Motor neuron (in vitro differentiated cells): ENCODE results near the gene RALY. TPM values are rescaled to one million over a fixed set of nuclear protein-coding genes. Genes with fewer than 3 reads are reported as not detected.

ENCODE experiments used
- ATAC-seq, 8 experiments: fragments of 200-7000 bp; cut with Tn5 transposase; replicated peaks in 6 of 8; 2 replicates each; pipeline ENCODE4 v1.8.0; 2021; ENCODE audit warnings: mild to moderate bottlenecking in 8 of 8, moderate library complexity in 8 of 8
- H3K27ac ChIP-seq, 2 donors: fragments of 250-450 bp; sonication (Bioruptor Pico); 2 replicates each; pipeline ENCODE4 v1.9.0; 2021; ENCODE audit warnings: antibody characterized with exemption in 2 of 2, mild to moderate bottlenecking in 2 of 2, moderate library complexity in 1 of 2
- H3K4me1 ChIP-seq, 2 donors: fragments of 250-450 bp; sonication (Bioruptor Pico); replicated peaks in 1 of 2; 2 replicates each; pipeline ENCODE4 v1.6.1; 2021; ENCODE audit warnings: antibody characterized with exemption in 2 of 2, mild to moderate bottlenecking in 2 of 2, moderate library complexity in 1 of 2
- H3K4me3 ChIP-seq, 5 donors: fragments of 250-450 bp; sonication (Bioruptor Pico); 2 replicates each; pipeline ENCODE4 v1.9.0; 2021; ENCODE audit warnings: antibody characterized with exemption in 5 of 5, mild to moderate bottlenecking in 5 of 5, moderate library complexity in 4 of 5
- WGBS, 10 experiments: fragments of 450-650 bp; shearing (Covaris generic); methylation state at CpG; one replicate each; pipeline ENCODE4 v1.0.0; 2022; 5-methylcytosine and 5-hydroxymethylcytosine counted together
- in situ Hi-C, 9 experiments: fragments of 400-800 bp; cut with MboI; loops; one replicate each; pipeline ENCODE4 v1.15.0; 2021; ENCODE audit warnings: low sequenced_read_pairs in 9 of 9, low pct_unique_long_range_greater_than_20kb in 2 of 9; ENCODE audit not compliant: unreplicated experiment in 9 of 9
- total RNA-seq, 8 experiments: library from RNA; unstranded; fragments of 300-600 nt; gene quantifications; 2 replicates each; pipeline versions ENCODE4 v1.2.3 to v1.2.4, GENCODE V29; 2022

Gene RALY
- total RNA-seq, 8 experiments from 2014 or later, result 59.8 to 155 (median 76.3) TPM

DNA sequence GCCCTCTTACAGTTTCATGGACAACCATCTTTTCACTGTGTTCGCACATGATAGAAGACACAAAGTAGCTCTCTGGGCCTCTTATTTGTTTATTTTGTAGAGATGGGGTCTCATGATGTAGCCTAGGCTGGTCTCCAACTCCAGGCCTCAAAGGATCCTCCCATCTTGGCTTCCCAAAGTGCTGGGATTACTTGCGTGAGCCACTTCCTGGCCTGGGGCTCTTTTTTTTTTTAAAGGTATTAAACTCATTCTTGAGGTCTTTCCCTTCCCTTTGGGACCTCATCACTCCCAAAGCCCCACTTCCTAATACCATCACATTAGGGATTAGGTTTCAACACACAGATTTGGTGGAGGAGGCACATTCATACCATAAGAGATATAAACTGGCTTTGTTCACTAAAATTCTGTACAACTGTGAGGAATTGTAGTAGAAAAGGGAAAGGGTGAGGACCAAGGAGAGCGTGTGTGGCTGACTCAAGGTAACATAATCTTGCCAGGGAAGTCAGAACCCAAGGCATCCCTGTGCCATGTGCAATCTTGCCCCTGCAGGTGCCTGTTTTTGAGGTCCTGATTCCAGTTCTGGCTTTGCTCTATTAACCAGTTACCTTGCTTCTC lies 72.9 kb downstream of the RALY start:
- WGBS, 10 experiments, result 50 to 100% (median 95%) methylated on average over 1 to 3 of the region's 3 CpGs; no CpG with 5 or more reads in 3 of the 10 experiments
- no peak overlapping the region for H3K4me3 ChIP-seq
- no peak for ATAC-seq
- in situ Hi-C loops, result loop anchor here in 3 of 9 experiments (25.0 kb wide), 1 partner anchor 204 kb away; no protein-coding TSS in a partner anchor
- H3K27ac ChIP-seq, result no peak overlapping the region
- peaks cover 0 to 7% of the 10 kb centered on the region in 2 donors for H3K4me1 ChIP-seq

DNA sequence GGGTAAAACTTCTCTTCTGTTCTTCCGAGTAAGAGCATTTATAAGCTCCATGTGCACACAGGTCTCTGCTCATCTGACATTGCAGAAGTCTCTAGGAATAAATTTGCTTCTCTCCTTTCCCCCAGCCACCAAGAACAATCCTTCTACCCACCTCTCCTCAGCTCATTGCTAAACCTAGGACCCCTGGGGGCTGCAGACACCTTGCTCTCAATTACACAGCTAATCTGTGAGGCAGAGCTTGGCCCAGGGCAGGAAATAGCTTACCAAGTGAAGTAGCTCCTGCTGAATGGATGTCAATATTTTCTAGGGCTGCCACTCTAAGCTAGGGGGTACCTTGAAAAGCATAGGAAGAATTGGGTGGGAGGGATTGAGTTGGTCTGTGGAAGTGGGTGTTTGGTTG lies 74.3 kb downstream of the RALY start:
- 40 to 100% (median 100%) methylated on average over 1 of the region's 1 CpG; no CpG with 5 or more reads in 3 of the 10 experiments for WGBS, 10 experiments
- H3K4me1 ChIP-seq, result peaks cover 0 to 3% of the 10 kb centered on the region in 2 donors
- no peak overlapping the region for H3K27ac ChIP-seq
- no peak overlapping the region for H3K4me3 ChIP-seq
- in situ Hi-C loops, result loop anchor here in 3 of 9 experiments (25.0 kb wide), 1 partner anchor 206 kb away; no protein-coding TSS in a partner anchor
- ATAC-seq, result no peak

DNA sequence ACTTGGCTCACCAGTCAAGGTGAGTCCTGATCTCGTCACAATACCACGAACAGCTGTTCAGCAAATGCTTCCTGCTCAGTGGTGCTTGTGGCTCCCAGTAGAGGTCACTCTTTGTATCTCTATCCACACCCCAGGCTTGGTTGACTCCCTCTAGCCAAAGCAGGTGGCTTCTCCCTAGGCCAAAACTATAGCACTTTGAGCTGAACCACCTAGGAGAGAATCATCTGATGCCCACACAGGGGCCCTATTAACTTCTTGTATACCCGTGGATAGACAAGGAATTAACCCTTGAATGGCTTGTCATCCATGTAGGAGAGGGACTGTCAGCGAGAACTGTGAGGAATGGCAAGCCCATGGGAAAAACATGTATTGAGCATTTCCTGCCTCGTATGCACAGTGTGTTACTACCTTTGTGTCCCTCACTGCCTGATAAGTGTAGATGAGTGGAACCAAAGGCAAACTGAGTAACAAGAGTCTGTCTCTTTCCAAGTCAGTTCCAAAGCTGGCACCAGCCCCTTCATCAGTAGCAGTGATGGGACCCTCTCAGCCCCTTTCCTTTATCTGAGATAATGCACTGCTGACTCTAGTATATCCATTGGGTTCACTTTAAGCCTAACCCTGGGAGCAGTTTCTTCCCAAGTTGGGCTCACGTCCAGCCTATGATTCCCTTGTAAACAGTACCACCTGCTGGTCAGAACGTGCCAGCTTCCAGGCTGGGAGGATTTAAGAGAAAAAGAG lies 75.8 kb downstream of the RALY start:
- in situ Hi-C loops, result loop anchor here in 4 of 9 experiments (10.0 to 25.0 kb wide), 2 partner anchors 195 to 207 kb away; no protein-coding TSS in a partner anchor
- ATAC-seq, result peak; percentile 68 to 93 (median 88)
- WGBS, 10 experiments, result 17 to 88% (median 63%) methylated on average over 1 to 6 of the region's 7 CpGs; no CpG with 5 or more reads in 2 of the 10 experiments
- no peak overlapping the region for H3K4me3 ChIP-seq
- no peak overlapping the region for H3K27ac ChIP-seq
- H3K4me1 ChIP-seq, result peaks cover 0 to 3% of the 10 kb centered on the region in 2 donors

DNA sequence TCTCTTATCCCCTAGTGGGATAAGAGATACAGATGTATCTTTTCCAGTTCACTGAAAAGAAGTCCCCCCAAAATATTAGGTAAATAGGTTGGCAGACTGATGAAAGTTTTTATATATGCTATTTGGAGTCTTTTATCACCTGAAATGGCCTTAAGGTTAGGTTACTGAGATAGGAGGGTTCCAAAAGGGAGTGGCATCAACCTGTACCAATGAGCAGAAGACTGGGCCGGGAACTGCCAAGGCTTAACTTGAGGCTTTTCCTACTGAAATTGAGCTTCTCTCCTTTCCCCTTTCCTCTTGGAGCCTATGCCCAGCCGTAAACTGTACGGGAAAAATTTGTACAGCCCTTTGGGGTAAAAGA lies 76.3 kb downstream of the RALY start:
- in situ Hi-C loops, result loop anchor here in 4 of 9 experiments (10.0 to 25.0 kb wide), 2 partner anchors 195 to 208 kb away; no protein-coding TSS in a partner anchor
- WGBS, 10 experiments, result 63 to 93% (median 83%) methylated on average over 1 to 3 of the region's 3 CpGs; no CpG with 5 or more reads in 4 of the 10 experiments
- peaks cover 0 to 3% of the 10 kb centered on the region in 2 donors for H3K4me1 ChIP-seq
- no peak overlapping the region for H3K27ac ChIP-seq
- no peak overlapping the region for H3K4me3 ChIP-seq
- no peak for ATAC-seq

DNA sequence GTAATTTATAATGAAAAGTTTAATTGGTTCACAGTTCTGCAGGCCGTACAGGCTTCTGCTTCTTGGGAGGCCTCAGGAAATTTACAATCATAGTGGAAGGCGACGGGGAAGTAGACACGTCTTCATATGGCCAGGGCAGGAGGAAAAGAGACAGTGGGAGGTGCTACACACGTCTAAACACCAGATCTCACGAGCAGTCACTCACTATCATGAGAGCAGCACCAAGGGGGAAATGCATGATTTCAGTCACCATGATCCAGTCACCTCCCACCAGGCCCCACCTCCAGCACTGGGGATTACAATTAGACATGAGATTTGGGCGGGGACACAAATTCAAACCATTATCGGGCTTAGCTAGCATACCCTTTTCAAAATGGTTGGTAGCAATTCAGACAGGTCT lies 77.1 kb downstream of the RALY start:
- Histone ChIP-seq H3K4me3 (no peak overlapping the region), H3K27ac (no peak overlapping the region), H3K4me1 (peaks cover 0 to 3% of the 10 kb centered on the region in 2 donors)
- peak in 3 of 8 experiments; percentile 9 to 33 (median 9) for ATAC-seq
- in situ Hi-C loops, result loop anchor here in 4 of 9 experiments (10.0 to 25.0 kb wide), 2 partner anchors 196 to 209 kb away; no protein-coding TSS in a partner anchor
- 25 to 100% (median 100%) methylated on average over 1 to 4 of the region's 8 CpGs; no CpG with 5 or more reads in 5 of the 10 experiments for WGBS, 10 experiments

DNA sequence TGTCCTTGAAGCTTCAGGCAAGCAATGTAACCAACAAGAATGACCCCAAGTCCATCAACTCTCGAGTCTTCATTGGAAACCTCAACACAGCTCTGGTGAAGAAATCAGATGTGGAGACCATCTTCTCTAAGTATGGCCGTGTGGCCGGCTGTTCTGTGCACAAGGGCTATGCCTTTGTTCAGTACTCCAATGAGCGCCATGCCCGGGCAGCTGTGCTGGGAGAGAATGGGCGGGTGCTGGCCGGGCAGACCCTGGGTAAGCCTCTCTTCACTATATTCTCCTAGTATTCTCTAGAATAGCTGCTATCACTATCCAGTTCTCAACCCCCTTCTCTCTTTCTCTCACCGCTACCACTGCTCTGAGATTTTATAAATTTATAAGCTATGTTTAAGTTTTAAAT lies 78.4 kb downstream of the RALY start:
- no peak overlapping the region for H3K27ac ChIP-seq
- in situ Hi-C loops, result loop anchor here in 4 of 9 experiments (10.0 to 25.0 kb wide), 2 partner anchors 197 to 210 kb away; no protein-coding TSS in a partner anchor
- 78 to 100% (median 90%) methylated on average over 1 to 6 of the region's 8 CpGs; no CpG with 5 or more reads in 2 of the 10 experiments for WGBS, 10 experiments
- peaks cover 0 to 3% of the 10 kb centered on the region in 2 donors for H3K4me1 ChIP-seq
- no peak for ATAC-seq
- H3K4me3 ChIP-seq, result no peak overlapping the region

DNA sequence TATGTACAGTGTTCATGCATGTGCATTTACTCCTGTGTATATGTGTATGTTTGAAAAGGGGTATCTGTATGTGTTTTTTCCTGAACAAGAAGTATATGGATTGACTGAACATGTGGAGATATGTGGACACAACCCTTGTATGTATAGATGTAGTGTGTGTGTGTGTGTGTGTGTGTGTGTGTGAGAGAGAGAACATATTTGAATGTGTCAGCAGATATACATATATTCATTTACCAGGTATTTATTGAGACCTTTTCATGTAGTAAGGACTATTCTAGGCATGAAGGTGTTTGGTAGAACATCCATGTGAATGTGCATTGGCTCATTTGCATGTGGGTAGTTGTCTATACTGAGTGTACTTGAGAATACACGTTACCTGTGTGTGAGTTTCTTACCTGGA lies 79.1 kb downstream of the RALY start:
- in situ Hi-C loops, result loop anchor here in 4 of 9 experiments (10.0 to 25.0 kb wide), 2 partner anchors 198 to 210 kb away; no protein-coding TSS in a partner anchor
- 100% methylated on average over 1 of the region's 1 CpG; no CpG with 5 or more reads in 7 of the 10 experiments for WGBS, 10 experiments

DNA sequence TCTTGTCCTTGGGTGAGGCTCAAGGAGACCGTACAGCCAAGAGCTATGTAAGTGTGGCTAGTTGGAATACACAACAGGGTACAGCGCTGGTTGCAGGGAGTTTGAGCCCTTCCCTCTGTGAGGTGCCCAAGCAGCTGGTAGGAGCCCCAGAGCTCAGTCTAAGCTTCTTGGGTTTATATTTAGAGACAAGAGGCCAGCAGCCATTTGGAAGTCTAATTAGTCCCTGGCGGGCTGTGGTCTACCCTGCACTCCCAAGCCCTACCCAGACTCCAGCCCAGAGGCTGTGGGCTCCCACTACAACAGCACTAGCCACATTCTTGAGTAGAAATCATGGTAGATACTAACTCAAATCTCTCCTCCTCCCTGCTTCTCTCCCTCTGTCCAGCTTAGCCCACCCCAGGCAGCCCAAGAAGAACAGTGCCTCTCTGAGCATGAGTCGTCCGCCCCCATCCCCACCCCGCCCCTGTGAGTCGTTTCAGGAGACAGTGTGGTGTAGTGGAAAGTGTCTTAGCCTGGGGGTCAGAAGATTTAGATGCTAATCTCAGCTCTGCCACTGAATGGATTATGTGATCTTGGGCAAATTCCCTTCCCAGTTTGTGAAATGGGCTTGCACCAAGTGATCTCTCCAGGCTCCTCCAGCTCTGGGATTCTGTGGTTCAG lies 80.5 kb downstream of the RALY start:
- ATAC-seq, result peak in 3 of 8 experiments; percentile 41 to 66 (median 43)
- in situ Hi-C loops, result loop anchor here in 4 of 9 experiments (10.0 to 25.0 kb wide), 2 partner anchors 199 to 212 kb away; no protein-coding TSS in a partner anchor
- H3K27ac ChIP-seq, result no peak overlapping the region
- H3K4me3 ChIP-seq, result no peak overlapping the region
- WGBS, 10 experiments, result 80 to 100% (median 86%) methylated on average over 1 to 2 of the region's 7 CpGs; no CpG with 5 or more reads in 6 of the 10 experiments
- peaks cover 0 to 3% of the 10 kb centered on the region in 2 donors for H3K4me1 ChIP-seq

More for the DNA sequence above, 79.1 kb downstream of the RALY start:
- ATAC-seq, result no peak
- peaks cover 0 to 3% of the 10 kb centered on the region in 2 donors for H3K4me1 ChIP-seq
- H3K27ac ChIP-seq, result no peak overlapping the region
- H3K4me3 ChIP-seq, result no peak overlapping the region

DNA sequence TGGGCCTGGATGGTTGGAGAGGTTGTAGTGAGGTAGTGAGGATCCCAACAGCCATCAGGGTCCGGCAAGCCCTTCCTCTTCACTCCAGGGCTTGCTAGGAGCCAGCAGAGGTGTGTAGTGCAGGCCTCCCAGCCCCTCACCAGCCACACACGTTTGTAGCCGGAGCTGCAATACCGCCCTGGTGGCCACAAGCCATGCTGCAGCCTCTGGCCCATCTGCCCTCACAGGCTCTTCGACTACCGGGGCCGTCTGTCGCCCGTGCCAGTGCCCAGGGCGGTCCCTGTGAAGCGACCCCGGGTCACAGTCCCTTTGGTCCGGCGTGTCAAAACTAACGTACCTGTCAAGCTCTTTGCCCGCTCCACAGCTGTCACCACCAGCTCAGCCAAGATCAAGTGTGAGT lies 81.9 kb downstream of the RALY start:
- Histone ChIP-seq H3K27ac (no peak overlapping the region), H3K4me3 (no peak overlapping the region), H3K4me1 (no peaks in the 10 kb centered on the region)
- in situ Hi-C loops, result loop anchor here in 1 of 9 experiments (10.0 kb wide), 1 partner anchor 201 kb away; no protein-coding TSS in a partner anchor
- ATAC-seq, result no peak
- WGBS, 10 experiments, result 90 to 100% (median 98%) methylated on average over 2 to 8 of the region's 16 CpGs; no CpG with 5 or more reads in 5 of the 10 experiments

DNA sequence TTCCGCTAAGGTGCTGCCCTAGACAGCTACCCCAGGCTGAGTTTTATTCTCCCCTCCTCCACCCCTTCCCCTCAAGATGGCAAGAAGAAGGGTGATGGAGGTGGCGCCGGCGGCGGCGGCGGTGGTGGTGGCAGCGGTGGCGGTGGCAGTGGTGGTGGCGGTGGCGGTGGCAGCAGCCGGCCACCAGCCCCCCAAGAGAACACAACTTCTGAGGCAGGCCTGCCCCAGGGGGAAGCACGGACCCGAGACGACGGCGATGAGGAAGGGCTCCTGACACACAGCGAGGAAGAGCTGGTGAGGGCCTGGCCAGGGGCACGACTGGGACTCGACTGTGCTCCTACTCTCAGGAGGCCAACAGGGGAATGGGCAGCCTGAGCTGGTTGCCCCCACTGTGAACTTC lies 83.2 kb downstream of the RALY start:
- no peak for ATAC-seq
- in situ Hi-C loops, result loop anchor here in 1 of 9 experiments (10.0 kb wide), 1 partner anchor 202 kb away; no protein-coding TSS in a partner anchor
- H3K27ac ChIP-seq, result no peak overlapping the region
- 60% methylated on average over 2 of the region's 20 CpGs; no CpG with 5 or more reads in 9 of the 10 experiments for WGBS, 10 experiments
- no peak overlapping the region for H3K4me3 ChIP-seq
- no peaks in the 10 kb centered on the region for H3K4me1 ChIP-seq

DNA sequence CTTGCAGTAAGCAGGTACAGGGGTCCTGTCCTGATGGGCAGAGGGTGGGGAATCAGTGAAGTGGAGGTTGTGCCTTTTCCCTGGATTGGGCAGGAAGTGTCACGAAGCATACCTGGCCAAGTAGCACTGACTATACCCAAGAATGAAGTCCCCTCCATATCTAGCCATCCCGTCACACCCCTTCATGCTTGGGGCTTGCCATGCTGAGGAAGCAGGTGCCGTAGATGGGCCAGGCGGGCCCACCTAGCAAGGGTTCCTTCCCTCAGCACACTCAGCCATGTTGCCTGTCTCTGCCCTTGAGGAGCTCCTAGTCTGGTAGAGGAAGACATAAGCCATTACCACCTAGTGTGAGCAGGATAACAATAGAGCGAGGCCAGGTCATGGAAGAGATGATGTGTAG lies 84.8 kb downstream of the RALY start:
- WGBS, 10 experiments, result 83 to 100% (median 100%) methylated on average over 1 to 4 of the region's 5 CpGs; no CpG with 5 or more reads in 5 of the 10 experiments
- ATAC-seq, result no peak
- Histone ChIP-seq H3K4me1 (no peaks in the 10 kb centered on the region), H3K27ac (no peak overlapping the region), H3K4me3 (no peak overlapping the region)
- in situ Hi-C loops, result loop anchor here in 1 of 9 experiments (10.0 kb wide), 1 partner anchor 204 kb away; no protein-coding TSS in a partner anchor

DNA sequence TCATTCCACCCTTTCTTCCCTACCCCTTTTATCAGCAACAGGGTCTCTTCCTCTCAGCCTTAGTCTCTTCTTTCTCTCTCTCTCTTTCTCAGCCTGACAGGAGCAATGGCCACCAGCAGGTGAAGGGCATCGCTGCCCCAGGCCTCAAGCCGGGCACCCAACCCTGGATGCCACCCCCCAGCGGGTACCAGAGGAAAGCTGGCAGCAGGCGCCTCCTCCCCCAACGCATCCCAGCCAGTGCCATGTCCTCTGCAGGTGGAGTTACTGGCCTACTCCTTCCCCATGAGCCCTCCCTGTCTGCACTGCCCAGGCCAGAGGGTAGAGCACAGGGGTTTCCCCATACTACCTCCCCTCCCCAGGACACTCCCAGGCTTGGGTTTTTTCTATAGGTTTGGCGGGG lies 86.1 kb downstream of the RALY start:
- in situ Hi-C loops, result loop anchor here in 1 of 9 experiments (10.0 kb wide), 1 partner anchor 205 kb away; no protein-coding TSS in a partner anchor
- ATAC-seq, result no peak
- H3K4me1 ChIP-seq, result no peaks in the 10 kb centered on the region
- 92 to 100% (median 96%) methylated on average over 1 to 4 of the region's 6 CpGs; no CpG with 5 or more reads in 7 of the 10 experiments for WGBS, 10 experiments
- no peak overlapping the region for H3K4me3 ChIP-seq
- no peak overlapping the region for H3K27ac ChIP-seq
